ENCODE measurements around the gene MBP. TPM values are rescaled to one million over a fixed set of nuclear protein-coding genes. Genes with fewer than 3 reads are reported as not detected.

The MBP gene
- total RNA-seq, 3 donors from 2014 or later, result 37.9 to 48.5 (median 47.4) TPM

DNA sequence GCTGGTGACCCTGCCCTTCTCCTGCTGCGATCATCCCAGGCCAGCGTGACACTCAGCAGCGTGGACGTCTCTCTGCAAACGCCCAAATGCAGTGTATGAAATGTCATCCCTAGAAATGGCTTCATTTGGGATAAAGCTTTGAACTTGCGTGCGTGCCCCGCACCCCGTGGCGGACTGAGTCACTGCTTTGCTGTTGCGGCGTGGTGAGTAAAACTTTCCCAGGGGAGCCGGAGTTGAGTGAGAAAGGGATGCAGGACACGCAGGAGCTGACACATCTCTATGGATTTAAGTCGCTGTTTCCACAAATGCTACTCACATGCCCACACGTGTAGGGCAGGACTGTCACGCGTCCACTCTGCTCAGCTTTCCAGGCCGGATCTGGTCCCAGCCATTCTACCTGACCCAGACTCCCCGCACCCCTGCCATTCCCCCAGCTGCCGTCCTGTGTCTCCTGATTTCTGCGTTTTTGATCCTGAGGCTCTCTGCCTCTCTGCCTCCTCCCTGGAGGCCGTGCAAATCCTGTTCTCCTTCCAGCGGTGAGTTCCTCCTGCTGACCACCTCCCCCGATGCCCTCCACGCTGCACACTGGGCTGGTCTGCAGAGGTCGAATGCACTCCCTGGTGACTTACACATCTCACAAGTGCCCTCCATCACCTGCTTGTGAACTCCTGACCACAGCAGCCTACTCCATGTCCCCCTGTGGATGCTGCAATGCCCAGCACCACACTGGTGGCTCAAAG lies 88.9 kb downstream of the MBP start:
- no peaks in the 10 kb centered on the region for H3K9me3 ChIP-seq
- TF ChIP-seq, protein P1, sequence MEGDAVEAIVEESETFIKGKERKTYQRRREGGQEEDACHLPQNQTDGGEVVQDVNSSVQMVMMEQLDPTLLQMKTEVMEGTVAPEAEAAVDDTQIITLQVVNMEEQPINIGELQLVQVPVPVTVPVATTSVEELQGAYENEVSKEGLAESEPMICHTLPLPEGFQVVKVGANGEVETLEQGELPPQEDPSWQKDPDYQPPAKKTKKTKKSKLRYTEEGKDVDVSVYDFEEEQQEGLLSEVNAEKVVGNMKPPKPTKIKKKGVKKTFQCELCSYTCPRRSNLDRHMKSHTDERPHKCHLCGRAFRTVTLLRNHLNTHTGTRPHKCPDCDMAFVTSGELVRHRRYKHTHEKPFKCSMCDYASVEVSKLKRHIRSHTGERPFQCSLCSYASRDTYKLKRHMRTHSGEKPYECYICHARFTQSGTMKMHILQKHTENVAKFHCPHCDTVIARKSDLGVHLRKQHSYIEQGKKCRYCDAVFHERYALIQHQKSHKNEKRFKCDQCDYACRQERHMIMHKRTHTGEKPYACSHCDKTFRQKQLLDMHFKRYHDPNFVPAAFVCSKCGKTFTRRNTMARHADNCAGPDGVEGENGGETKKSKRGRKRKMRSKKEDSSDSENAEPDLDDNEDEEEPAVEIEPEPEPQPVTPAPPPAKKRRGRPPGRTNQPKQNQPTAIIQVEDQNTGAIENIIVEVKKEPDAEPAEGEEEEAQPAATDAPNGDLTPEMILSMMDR (IDR thresholded peaks at IDR 0.05), result no peak
- H3K36me3 ChIP-seq (ENCODE audit: low read depth), result no peaks in the 10 kb centered on the region
- intact Hi-C loops (cut with DNase I, micrococcal nuclease), result no loop called here
- no peak for ATAC-seq
- peak in 1 of 3 donors; percentile 29 for DNase-seq
- no peak overlapping the region for H3K4me3 ChIP-seq
- H3K4me1 ChIP-seq (ENCODE audit: low read depth), result no peaks in the 10 kb centered on the region

DNA sequence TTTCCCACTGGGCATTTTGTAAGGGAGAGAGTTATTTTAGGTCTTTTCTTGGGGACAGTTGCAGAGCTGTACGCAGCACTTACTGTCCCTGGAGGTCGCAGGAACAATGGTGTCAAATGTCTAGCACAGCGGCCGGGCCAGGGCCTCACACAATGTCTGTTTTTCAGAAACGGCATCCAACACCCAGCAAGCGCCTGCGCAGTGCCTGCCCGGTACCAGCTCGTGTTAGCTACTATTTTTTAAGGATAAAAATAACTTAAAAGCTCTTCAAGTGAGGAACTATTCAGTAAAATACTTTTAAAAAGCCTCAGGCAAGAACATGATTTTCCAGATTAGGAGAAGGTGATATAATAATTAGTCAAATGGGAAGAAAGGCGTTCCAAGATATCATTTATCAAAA lies 90.0 kb downstream of the MBP start:
- TF ChIP-seq, protein P1 (IDR thresholded peaks at IDR 0.05), result no peak
- no peaks in the 10 kb centered on the region for H3K9me3 ChIP-seq
- ATAC-seq (no peak), DNase-seq (no peak)
- H3K36me3 ChIP-seq (ENCODE audit: low read depth), result no peaks in the 10 kb centered on the region
- no peaks in the 10 kb centered on the region for H3K4me1 ChIP-seq (ENCODE audit: low read depth)
- intact Hi-C loops (cut with DNase I, micrococcal nuclease), result no loop called here
- H3K4me3 ChIP-seq, result no peak overlapping the region

DNA sequence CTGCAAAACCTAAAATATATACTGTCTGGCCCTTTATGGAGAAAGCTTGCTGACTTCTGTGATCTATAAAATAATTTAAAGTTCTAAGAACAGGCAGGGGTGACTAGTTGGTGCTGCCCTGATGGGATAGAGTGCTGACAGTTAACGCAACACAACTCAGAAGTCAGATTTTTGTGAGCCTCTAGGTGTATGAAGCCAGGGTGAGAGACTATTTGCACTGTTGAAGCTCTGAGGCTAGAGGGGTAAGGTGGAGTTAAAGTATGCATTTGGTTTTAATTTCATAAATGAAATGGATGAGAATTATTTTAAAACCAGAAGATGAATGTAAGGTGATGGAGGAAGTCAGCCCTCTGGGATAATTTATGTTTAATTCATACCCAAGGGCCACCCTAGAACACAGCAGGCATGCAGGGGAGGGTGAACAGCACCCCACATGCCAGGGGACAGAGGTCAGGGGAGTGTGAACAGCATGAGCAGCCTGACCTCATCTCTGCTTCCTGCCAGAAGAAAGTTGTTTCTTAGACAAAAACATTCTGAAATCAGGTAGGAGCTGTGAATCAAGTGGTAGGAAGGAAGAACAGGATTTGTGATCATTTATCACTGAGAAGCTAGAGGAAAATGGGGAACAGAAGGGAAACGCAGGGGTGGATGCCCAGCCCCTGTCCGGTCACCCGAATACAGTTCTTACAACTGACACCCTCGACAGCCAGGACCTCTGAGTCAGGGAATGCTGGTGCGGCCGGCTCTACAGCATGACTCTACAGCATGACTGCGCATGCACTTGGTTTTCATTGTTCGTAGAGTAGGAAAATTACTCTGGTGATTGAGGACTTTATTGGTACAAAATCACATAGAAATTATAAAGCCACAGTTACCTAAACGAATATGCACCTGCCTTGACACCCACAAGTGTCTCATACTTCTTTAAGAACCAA lies 93.1 kb downstream of the MBP start:
- H3K4me1 ChIP-seq (ENCODE audit: low read depth), result no peaks in the 10 kb centered on the region
- H3K9me3 ChIP-seq, result no peaks in the 10 kb centered on the region
- TF ChIP-seq, protein P1 (IDR thresholded peaks at IDR 0.05), result no peak
- H3K36me3 ChIP-seq (ENCODE audit: low read depth), result no peaks in the 10 kb centered on the region
- intact Hi-C loops (cut with DNase I, micrococcal nuclease), result no loop called here
- no peak for ATAC-seq
- DNase-seq, result peak in 1 of 3 donors; percentile 33
- no peak overlapping the region for H3K4me3 ChIP-seq

DNA sequence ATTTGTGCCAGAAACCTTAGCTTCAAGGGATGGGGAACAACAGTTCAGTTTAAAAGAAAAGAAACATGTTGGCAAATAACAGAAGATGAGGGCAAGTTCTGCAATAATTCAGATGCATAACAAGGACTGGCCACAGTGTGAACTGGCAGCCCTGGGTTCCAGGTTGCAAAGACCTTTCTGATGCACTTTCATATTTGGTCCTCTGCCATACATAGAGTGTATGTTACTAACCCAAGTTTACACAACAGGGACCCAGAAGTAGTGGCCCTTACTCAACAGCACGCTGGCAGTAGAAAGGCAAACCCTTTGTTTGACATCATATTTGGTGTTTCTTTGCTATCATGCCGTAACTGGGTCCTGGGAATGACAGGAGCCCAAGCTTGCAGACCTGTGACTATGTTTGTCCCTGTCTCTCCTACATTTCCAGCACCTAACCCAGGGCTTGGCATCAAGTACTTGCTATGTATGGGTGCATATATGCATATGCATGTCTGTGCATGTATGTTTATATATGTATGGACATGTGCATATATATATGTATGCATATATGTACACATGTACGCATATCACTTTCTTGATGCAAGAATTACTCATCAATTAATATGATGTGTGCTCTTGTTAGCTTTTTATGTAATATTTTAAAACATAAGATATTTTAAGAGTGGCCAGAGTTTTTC lies 94.3 kb downstream of the MBP start:
- ATAC-seq, result no peak
- Histone ChIP-seq H3K36me3 (ENCODE audit: low read depth) (no peaks in the 10 kb centered on the region), H3K4me3 (no peak overlapping the region), H3K9me3 (no peaks in the 10 kb centered on the region), H3K4me1 (ENCODE audit: low read depth) (no peaks in the 10 kb centered on the region)
- no peak for DNase-seq
- TF ChIP-seq, protein P1 (IDR thresholded peaks at IDR 0.05), result no peak
- intact Hi-C loops (cut with DNase I, micrococcal nuclease), result no loop called here

DNA sequence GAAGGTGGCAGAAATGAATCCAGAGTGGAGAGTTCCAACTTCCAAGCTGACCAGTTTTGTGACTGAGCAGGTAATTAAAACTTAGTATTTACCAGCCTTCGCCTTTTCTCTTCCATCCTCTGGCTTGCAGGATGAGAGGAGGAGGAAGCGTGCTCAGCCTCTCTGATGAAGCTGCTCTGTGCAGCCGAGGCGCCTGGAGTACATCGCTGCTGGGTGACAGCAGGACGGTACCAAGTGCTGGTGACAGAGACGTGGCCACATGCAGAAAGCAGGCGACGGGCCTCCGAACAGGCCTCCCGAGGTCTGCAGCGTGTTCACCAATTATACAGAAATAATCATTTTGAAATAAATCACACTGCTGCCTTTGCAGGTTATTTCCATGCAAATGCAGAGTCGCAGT lies 95.0 kb downstream of the MBP start:
- TF ChIP-seq, protein P1 (IDR thresholded peaks at IDR 0.05), result no peak
- no peaks in the 10 kb centered on the region for H3K4me1 ChIP-seq (ENCODE audit: low read depth)
- intact Hi-C loops (cut with DNase I, micrococcal nuclease), result no loop called here
- ATAC-seq, result no peak
- H3K4me3 ChIP-seq, result no peak overlapping the region
- no peaks in the 10 kb centered on the region for H3K36me3 ChIP-seq (ENCODE audit: low read depth)
- no peaks in the 10 kb centered on the region for H3K9me3 ChIP-seq
- DNase-seq, result no peak

All from mucosa of descending colon (tissue), 3 donors.